AG10803 (cell line): ENCODE results near the gene LRATD1.

Experiments used
- DNase-seq: peaks from one replicate; pipeline ENCODE4 v3.0.0; 2010; ENCODE audit warnings: low read depth
- H3K4me3 ChIP-seq: 2 replicates; pipeline ENCODE4 v1.5.1; 2011; ENCODE audit warnings: mild to moderate bottlenecking, low read length, control low read depth
- TF ChIP-seq, protein P1 (sequence below): conservative IDR thresholded peaks from 2 replicates; pipeline ENCODE4 v1.5.1; 2011; ENCODE audit warnings: mild to moderate bottlenecking, low read length, control low read depth, inconsistent platforms

Gene LRATD1

GRCh38 chr2:14641116-14641515, 8.6 kb downstream of the LRATD1 start:
- TF ChIP-seq, protein P1, sequence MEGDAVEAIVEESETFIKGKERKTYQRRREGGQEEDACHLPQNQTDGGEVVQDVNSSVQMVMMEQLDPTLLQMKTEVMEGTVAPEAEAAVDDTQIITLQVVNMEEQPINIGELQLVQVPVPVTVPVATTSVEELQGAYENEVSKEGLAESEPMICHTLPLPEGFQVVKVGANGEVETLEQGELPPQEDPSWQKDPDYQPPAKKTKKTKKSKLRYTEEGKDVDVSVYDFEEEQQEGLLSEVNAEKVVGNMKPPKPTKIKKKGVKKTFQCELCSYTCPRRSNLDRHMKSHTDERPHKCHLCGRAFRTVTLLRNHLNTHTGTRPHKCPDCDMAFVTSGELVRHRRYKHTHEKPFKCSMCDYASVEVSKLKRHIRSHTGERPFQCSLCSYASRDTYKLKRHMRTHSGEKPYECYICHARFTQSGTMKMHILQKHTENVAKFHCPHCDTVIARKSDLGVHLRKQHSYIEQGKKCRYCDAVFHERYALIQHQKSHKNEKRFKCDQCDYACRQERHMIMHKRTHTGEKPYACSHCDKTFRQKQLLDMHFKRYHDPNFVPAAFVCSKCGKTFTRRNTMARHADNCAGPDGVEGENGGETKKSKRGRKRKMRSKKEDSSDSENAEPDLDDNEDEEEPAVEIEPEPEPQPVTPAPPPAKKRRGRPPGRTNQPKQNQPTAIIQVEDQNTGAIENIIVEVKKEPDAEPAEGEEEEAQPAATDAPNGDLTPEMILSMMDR = no peak
- no peak for DNase-seq
- no peak overlapping the region for H3K4me3 ChIP-seq

GRCh38 chr2:14642499-14642898, 10.0 kb downstream of the LRATD1 start:
- no peak for DNase-seq
- H3K4me3 ChIP-seq = no peak overlapping the region
- TF ChIP-seq, protein P1 = peak; percentile 8; the same call in 1 of the 2 replicates

DNA sequence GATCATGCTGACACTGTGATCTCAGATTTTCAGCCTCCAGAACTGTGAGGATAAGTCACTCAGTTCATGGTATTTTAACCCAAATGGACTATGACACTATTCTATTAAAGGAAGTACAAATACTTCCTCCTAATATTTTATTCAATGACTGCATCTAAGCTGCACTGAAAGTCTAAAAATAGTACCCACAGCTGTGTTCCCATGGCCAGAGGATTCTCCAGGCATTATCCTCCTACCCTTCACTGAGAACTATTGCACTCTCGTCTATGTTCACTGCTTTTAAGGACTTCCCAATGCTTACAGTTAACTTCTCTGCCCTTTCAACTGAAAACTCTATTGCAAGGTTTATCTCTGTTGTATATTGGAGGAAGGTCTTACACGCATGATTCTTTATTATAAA, 15.2 kb downstream of the LRATD1 start:
- TF ChIP-seq, protein P1 = no peak
- H3K4me3 ChIP-seq = no peak overlapping the region
- no peak for DNase-seq

DNA sequence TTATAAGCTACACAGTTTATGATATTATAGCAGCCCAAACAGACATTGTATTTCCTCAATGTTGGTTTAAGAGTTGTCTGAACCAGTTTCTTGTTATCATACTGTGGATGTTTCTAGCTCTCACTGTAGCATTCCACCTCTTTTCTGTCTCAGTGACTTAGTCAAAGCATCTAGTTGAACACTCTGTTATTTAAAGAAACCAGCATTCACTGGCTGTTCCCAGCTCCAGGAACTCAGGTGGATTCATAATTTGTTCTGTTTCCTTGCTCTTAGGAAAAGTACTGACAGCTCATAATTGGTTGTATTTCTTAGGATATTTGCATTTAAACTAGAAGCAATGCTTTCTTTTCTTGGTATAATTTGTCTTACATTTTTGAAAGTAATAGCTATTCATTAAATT, 17.5 kb downstream of the LRATD1 start:
- H3K4me3 ChIP-seq = no peak overlapping the region
- no peak for DNase-seq
- TF ChIP-seq, protein P1 = no peak

GRCh38 chr2:14654835-14655282, 22.3 kb downstream of the LRATD1 start:
- DNase-seq = no peak
- no peak overlapping the region for H3K4me3 ChIP-seq
- TF ChIP-seq, protein P1 = no peak

DNA sequence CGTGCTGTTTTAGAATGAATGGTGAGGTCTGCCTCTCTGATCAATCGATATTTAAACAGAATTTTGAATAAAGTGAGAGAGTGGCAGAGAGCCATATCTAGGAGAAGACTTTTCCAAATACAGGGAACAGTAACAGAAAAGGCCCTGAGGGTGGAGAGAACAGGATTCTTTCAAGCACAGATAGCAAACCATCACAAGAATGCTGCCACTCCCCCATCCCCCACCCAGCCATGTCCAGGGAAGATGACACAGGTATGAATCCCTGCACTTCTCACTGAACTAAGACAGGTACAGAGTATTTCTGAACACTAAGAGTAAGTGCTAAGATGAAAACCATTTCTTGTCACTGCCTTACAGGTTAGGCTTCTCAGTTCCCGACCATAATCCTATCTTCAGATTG, 23.6 kb downstream of the LRATD1 start:
- no peak overlapping the region for H3K4me3 ChIP-seq
- TF ChIP-seq, protein P1 = no peak
- no peak for DNase-seq

- TF ChIP-seq, protein P1 = no peak
- H3K4me3 ChIP-seq = no peak overlapping the region
- DNase-seq = no peak
Observed at GRCh38 chr2:14661163-14661562, 28.6 kb downstream of the LRATD1 start.
